Forelimb muscle (tissue), 1 donor: ENCODE results near the gene GNAS-AS1. TPM values are rescaled to one million over a fixed set of nuclear protein-coding genes. Genes with fewer than 3 reads are reported as not detected.

Experiments used
- DNase-seq: peaks from one replicate; pipeline ENCODE4 v3.0.0-alpha.2; 2013; ENCODE audit warnings: low read depth
- polyA plus RNA-seq: library from polyadenylated mRNA; unstranded; fragments of 120-200 nt; gene quantifications from one replicate; pipeline ENCODE4 v1.2.1, GENCODE V29; 2013; ENCODE audit not compliant: insufficient read length

GNAS-AS1 gene
- 2.8 TPM for polyA plus RNA-seq

GRCh38 chr20:58850693-58851174, at the start of gene GNAS-AS1:
Gene GNAS-AS1, minus strand, starts transcription at chr20:58850902.
- DNase-seq: peak; percentile 24

- DNase-seq: no peak
Measured at GRCh38 chr20:58900397-58900796, 49.7 kb upstream of the GNAS-AS1 start.

- DNase-seq: no peak
Measured at GRCh38 chr20:58899512-58899911, 48.8 kb upstream of the GNAS-AS1 start.

GRCh38 chr20:58898629-58899408, 48.1 kb upstream of the GNAS-AS1 start:
- DNase-seq: no peak

GRCh38 chr20:58897488-58897887, 46.8 kb upstream of the GNAS-AS1 start:
- DNase-seq: no peak

- no peak for DNase-seq
Measured at GRCh38 chr20:58896820-58897219, 46.1 kb upstream of the GNAS-AS1 start.

GRCh38 chr20:58895448-58896180, 44.9 kb upstream of the GNAS-AS1 start:
- DNase-seq: no peak

GRCh38 chr20:58894652-58895447, 44.1 kb upstream of the GNAS-AS1 start:
- DNase-seq: no peak

GRCh38 chr20:58893355-58894120, 42.8 kb upstream of the GNAS-AS1 start:
- DNase-seq: no peak

- DNase-seq: no peak
Measured at GRCh38 chr20:58892932-58893224, 42.2 kb upstream of the GNAS-AS1 start.

GRCh38 chr20:58892141-58892931, 41.6 kb upstream of the GNAS-AS1 start:
- no peak for DNase-seq

GRCh38 chr20:58891718-58892140, 41.0 kb upstream of the GNAS-AS1 start:
- no peak for DNase-seq

GRCh38 chr20:58891086-58891717, 40.5 kb upstream of the GNAS-AS1 start:
- no peak for DNase-seq

- peak; percentile 72 for DNase-seq
Measured at GRCh38 chr20:58890518-58891085, 39.9 kb upstream of the GNAS-AS1 start.

- DNase-seq: no peak
Measured at GRCh38 chr20:58889798-58890517, 39.3 kb upstream of the GNAS-AS1 start.

- DNase-seq: no peak
Measured at GRCh38 chr20:58889334-58889760, 38.6 kb upstream of the GNAS-AS1 start.

GRCh38 chr20:58888521-58889333, 38.0 kb upstream of the GNAS-AS1 start:
- no peak for DNase-seq

GRCh38 chr20:58888103-58888502, 37.4 kb upstream of the GNAS-AS1 start:
- DNase-seq: no peak
